ENCODE measurements around the gene PRKCE.

DNA sequence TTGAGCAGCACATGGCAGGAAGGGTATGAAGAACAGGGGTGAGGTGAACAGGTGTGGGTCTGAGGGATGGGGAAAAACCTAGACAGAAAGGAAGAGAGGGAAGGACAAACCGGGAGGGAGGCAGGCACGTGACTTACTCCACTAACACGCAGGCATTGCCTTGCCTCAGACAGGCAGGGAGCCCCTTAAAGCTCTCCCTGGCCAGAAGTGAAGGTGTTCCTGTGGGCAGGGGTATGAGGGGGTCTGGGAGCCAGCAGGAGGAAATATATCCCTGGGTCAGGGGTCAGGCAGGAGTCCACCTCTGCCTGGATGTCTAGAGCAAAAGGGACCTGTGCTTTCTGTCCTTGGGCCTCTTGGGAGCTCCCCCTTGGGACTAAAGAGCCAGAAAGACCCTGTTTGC lies 510.4 kb downstream of the PRKCE start:
- TF ChIP-seq, protein P1, sequence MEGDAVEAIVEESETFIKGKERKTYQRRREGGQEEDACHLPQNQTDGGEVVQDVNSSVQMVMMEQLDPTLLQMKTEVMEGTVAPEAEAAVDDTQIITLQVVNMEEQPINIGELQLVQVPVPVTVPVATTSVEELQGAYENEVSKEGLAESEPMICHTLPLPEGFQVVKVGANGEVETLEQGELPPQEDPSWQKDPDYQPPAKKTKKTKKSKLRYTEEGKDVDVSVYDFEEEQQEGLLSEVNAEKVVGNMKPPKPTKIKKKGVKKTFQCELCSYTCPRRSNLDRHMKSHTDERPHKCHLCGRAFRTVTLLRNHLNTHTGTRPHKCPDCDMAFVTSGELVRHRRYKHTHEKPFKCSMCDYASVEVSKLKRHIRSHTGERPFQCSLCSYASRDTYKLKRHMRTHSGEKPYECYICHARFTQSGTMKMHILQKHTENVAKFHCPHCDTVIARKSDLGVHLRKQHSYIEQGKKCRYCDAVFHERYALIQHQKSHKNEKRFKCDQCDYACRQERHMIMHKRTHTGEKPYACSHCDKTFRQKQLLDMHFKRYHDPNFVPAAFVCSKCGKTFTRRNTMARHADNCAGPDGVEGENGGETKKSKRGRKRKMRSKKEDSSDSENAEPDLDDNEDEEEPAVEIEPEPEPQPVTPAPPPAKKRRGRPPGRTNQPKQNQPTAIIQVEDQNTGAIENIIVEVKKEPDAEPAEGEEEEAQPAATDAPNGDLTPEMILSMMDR (IDR thresholded peaks at IDR 0.05), result no peak
- TF ChIP-seq REST (IDR thresholded peaks at IDR 0.05; ENCODE audit: insufficient read depth in 1 of 2, low read depth in 2 of 2, low read length in 1 of 2) (no peak), POLR2AphosphoS5 (IDR thresholded peaks at IDR 0.05; ENCODE audit: low read depth, low read length) (no peak), SIN3A (IDR thresholded peaks at IDR 0.05; ENCODE audit: borderline replicate concordance, insufficient read depth, low read depth, low read length) (no peak), TCF7L2 (IDR thresholded peaks at IDR 0.05; ENCODE audit: low read depth, low read length) (no peak)
